ENCODE measurements around the gene SOS2.

GRCh38 chr14:50225067-50225973 lies 6.1 kb downstream of the SOS2 start:
- TF ChIP-seq POLR2A (IDR thresholded peaks at IDR 0.05) (no peak), CTCF (IDR thresholded peaks at IDR 0.05) (no peak)

Measured in upper lobe of left lung (tissue), 4 donors.